ENCODE results near the gene CERS2.

Gene CERS2

GRCh38 chr1:150973836-150974579, 627 bp downstream of the CERS2 start:
- H3K27ac ChIP-seq, result peak overlapping the region; percentile 97

GRCh38 chr1:150973258-150973835, 1.3 kb downstream of the CERS2 start:
- H3K27ac ChIP-seq, result peak overlapping the region; percentile 97

More at GRCh38 chr1:150973836-150974579, 627 bp downstream of the CERS2 start:
- TF ChIP-seq, protein P1, sequence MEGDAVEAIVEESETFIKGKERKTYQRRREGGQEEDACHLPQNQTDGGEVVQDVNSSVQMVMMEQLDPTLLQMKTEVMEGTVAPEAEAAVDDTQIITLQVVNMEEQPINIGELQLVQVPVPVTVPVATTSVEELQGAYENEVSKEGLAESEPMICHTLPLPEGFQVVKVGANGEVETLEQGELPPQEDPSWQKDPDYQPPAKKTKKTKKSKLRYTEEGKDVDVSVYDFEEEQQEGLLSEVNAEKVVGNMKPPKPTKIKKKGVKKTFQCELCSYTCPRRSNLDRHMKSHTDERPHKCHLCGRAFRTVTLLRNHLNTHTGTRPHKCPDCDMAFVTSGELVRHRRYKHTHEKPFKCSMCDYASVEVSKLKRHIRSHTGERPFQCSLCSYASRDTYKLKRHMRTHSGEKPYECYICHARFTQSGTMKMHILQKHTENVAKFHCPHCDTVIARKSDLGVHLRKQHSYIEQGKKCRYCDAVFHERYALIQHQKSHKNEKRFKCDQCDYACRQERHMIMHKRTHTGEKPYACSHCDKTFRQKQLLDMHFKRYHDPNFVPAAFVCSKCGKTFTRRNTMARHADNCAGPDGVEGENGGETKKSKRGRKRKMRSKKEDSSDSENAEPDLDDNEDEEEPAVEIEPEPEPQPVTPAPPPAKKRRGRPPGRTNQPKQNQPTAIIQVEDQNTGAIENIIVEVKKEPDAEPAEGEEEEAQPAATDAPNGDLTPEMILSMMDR (conservative IDR thresholded peaks at IDR 0.05), result peak; percentile 24; the same call in 1 of the 2 replicates

DNA sequence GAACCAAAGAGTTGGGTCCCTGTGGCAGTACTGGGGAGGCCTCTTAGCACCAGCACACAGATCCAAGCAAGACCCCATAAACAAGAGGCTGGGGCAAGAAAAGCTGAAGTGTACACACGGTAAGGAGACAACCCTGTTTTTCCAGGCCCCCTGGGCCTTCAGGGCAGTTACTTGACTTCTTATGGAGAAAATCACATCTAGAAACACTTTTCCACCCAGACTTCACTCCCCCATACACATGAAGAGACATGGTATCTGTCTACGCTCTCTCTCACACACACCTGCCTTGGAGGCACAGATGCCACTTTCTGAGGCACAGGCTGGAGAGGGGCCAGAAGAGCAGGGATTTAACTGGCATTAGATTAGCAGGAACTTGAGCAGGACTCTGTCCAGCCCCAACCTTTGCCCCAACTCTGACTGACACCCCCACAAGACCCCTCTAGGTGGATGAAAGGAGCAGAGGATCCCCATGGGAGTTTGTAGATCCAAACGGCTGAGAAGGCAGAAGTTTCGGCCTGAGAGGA, 2.2 kb downstream of the CERS2 start:
- H3K27ac ChIP-seq, result peak overlapping the region; percentile 97
- TF ChIP-seq, protein P1 (conservative IDR thresholded peaks at IDR 0.05), result no peak

More at GRCh38 chr1:150973258-150973835, 1.3 kb downstream of the CERS2 start:
- TF ChIP-seq, protein P1 (conservative IDR thresholded peaks at IDR 0.05), result no peak

DNA sequence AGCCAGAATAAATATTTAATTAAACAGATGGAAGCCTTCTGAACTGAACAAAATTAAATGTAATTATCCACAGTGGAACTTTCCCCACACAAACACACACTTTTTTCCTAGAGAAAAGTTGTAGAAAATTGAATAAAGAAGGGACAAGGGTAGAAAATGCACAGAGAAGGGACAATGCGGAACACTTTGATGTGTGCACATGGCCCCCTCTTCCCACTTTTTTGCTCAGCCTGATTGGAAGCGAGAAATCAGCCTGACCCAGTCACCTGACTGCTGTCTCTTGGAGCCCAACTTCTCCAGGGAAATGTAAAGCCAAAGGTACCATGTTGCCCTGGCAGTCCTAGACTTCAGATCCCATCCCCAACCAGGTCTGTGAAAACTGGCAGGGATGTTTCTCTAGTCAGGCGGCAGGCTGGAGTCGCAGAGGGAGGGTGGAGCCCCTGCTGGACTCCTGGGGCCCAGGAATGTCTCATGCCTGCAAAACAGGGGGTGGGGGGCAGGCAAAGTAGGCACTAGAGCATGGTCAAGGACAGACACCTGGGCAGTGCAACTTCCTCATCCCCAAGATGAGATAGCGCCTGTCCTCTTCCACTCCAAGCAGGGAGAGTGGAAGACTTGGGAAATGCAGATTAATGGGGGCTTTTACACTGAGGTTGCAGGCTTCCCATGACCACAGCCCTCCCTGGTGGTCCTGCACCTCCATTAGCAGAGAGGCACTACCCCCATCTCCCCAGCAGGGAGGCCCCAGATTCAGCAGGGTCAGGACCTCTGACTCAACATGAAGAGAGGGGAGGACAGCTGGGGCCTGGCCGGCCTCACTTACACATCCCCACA, 2.8 kb downstream of the CERS2 start:
- peak overlapping the region; percentile 97 for H3K27ac ChIP-seq
- TF ChIP-seq, protein P1 (conservative IDR thresholded peaks at IDR 0.05), result no peak

DNA sequence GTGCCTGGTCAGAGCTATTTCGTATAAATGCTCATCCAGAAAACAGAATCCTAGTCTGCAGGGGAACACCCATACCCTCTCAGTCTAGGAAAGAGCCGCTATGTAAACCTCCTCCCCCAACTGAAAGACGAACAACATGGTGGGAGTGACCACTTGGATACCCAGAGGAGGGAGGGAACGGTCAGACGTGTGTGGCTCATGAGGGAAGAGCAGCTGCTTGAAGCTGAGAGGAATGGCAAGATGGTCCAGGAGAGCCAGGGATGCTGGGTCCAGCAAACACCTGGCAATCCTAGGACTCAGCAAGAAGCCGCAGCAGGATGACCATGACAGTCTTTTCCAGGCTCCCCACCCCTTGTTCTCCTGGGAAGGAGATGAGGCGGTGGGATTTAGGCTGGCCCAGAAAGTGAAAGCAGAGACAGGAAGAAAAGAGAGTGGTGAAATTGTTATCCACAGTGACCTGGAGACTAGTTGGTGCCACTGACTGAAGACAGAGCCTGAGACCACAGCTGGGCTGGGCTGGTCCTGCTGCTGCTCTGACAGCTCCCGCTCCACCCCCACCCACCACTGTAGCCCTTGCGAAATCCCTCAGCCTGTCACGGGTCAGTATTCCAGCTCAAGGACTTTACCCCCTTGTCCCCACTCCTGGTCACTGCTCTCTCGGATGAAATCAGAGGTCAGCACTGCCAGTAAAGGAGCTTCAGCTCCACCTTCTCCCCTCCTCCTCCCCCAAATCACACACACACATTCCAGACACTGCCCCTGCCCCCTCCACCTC, 3.6 kb downstream of the CERS2 start:
- TF ChIP-seq, protein P1 (conservative IDR thresholded peaks at IDR 0.05), result no peak
- H3K27ac ChIP-seq, result peak overlapping the region; percentile 97

GRCh38 chr1:150969626-150970025, 5.0 kb downstream of the CERS2 start:
- H3K27ac ChIP-seq, result no peak overlapping the region
- TF ChIP-seq, protein P1 (conservative IDR thresholded peaks at IDR 0.05), result no peak

Measured in VCaP (cell line).